Thyroid gland (tissue), 4 donors: Measurements from ENCODE around the gene MND1.

Source experiments
- CTCF ChIP-seq, 6 experiments: fragments of 200-600 bp in 3 of 6; fragments of 450-650 bp in 3 of 6; sonication (generic) in 3 of 6; IDR thresholded peaks; one replicate each; pipeline ENCODE4 v1.5.1; 2016 to 2019; ENCODE audit warnings: antibody characterized with exemption in 6 of 6, mild to moderate bottlenecking in 2 of 6, inconsistent platforms in 1 of 6, moderate library complexity in 1 of 6
- POLR2A ChIP-seq, 2 donors: fragments of 450-650 bp; IDR thresholded peaks; one replicate each; pipeline ENCODE4 v1.6.1; 2017; ENCODE audit warnings: antibody characterized with exemption in 2 of 2, mild to moderate bottlenecking in 2 of 2, moderate library complexity in 1 of 2

GRCh38 chr4:153362184-153362583, 17.7 kb downstream of the MND1 start:
- no peak for TF ChIP-seq POLR2A (IDR thresholded peaks at IDR 0.05)
- TF ChIP-seq CTCF (IDR thresholded peaks at IDR 0.05): no peak
